Endodermal cell (in vitro differentiated cells): ENCODE measurements around the gene SRD5A3. TPM values are rescaled to one million over a fixed set of nuclear protein-coding genes. Genes with fewer than 3 reads are reported as not detected.

Source experiments
- DNase-seq: peaks from one replicate; pipeline ENCODE4 v3.0.0-alpha.2; 2017
- H3K27ac ChIP-seq: 2 replicates; pipeline ENCODE4 v1.5.1; 2013; ENCODE audit warnings: mild to moderate bottlenecking, low read depth, low read length, moderate library complexity
- H3K27me3 ChIP-seq: 2 replicates; pipeline ENCODE4 v1.6.1; 2013; ENCODE audit warnings: mild to moderate bottlenecking, low read length, moderate library complexity; ENCODE audit not compliant: insufficient read depth, control insufficient read depth, poor library complexity, severe bottlenecking
- H3K36me3 ChIP-seq: 2 replicates; pipeline ENCODE4 v1.7.0; 2013; ENCODE audit warnings: mild to moderate bottlenecking, low read length, moderate library complexity; ENCODE audit not compliant: control insufficient read depth, insufficient read depth
- H3K4me1 ChIP-seq: one replicate; pipeline ENCODE4 v1.7.0; 2013; ENCODE audit warnings: low read length; ENCODE audit not compliant: control insufficient read depth, insufficient read depth
- H3K4me3 ChIP-seq: 2 replicates; pipeline ENCODE4 v1.5.1; 2013; ENCODE audit warnings: mild to moderate bottlenecking, low read length, moderate library complexity
- H3K9ac ChIP-seq: 2 replicates; pipeline ENCODE4 v1.6.1; 2013; ENCODE audit warnings: mild to moderate bottlenecking, low read length, moderate library complexity; ENCODE audit not compliant: poor library complexity, severe bottlenecking; ENCODE audit errors: extremely low read depth
- H3K9me3 ChIP-seq: 2 replicates; pipeline ENCODE4 v1.6.1; 2013; ENCODE audit warnings: mild to moderate bottlenecking, low read length, moderate library complexity; ENCODE audit not compliant: control insufficient read depth
- H3K27ac Mint-ChIP-seq: 2 replicates; pipeline ENCODE4 v1.8.0; 2020; ENCODE audit warnings: mixed read lengths
- H3K27me3 Mint-ChIP-seq: 2 replicates; pipeline ENCODE4 v1.8.0; 2021; ENCODE audit warnings: mild to moderate bottlenecking, mixed read lengths; ENCODE audit not compliant: insufficient read depth
- H3K36me3 Mint-ChIP-seq: 2 replicates; pipeline ENCODE4 v1.8.0; 2020; ENCODE audit warnings: low read depth, mixed read lengths
- H3K4me1 Mint-ChIP-seq: 2 replicates; pipeline ENCODE4 v1.8.0; 2020; ENCODE audit warnings: mixed read lengths
- H3K4me3 Mint-ChIP-seq: 2 replicates; pipeline ENCODE4 v1.8.0; 2020; ENCODE audit warnings: mild to moderate bottlenecking, moderate library complexity, mixed read lengths
- H3K9me3 Mint-ChIP-seq: 2 replicates; pipeline ENCODE4 v1.8.0; 2020; ENCODE audit warnings: mild to moderate bottlenecking, mixed read lengths
- WGBS, 2 experiments: methylation state at CpG; one replicate each; pipeline versions ENCODE4 v1.1.5 to v1.1.7; 2013; ENCODE audit warnings: missing lambda C conversion rate in 2 of 2, mixed read lengths in 1 of 2; ENCODE audit not compliant: insufficient coverage in 1 of 2, insufficient read length in 1 of 2; 5-methylcytosine and 5-hydroxymethylcytosine counted together
- long read RNA-seq, 4 experiments: library from polyadenylated mRNA in 2 of 4; library from RNA in 1 of 4; library from capped mRNA in 1 of 4; stranded (forward) in 3 of 4; unstranded in 1 of 4; transcript quantifications; one replicate each; pipeline ENCODE4 v2.0.0, GENCODE V29; 2020 to 2021; ENCODE audit warnings: inconsistent platforms in 1 of 4
- polyA plus RNA-seq, 2 experiments: library from polyadenylated mRNA; stranded (reverse); fragments of 50-300 nt; gene quantifications; one replicate each; pipeline ENCODE4 v1.2.3, GENCODE V29; 2013
- total RNA-seq, 2 donors: library from RNA; stranded (reverse); fragmentation: NEBNext Ultra II Directional in 1 of 2; extraction: Animal tissue kit (Norgen Biotek cat#: 25700) in 1 of 2; gene quantifications; 2 replicates in 1 of 2; 3 replicates in 1 of 2; pipeline ENCODE4 v1.2.1, GENCODE V29; 2021
- TF ChIP-seq, protein P1 (sequence below): fragments of 200-600 bp; sonication (generic); conservative IDR thresholded peaks from 2 replicates; pipeline ENCODE4 v1.5.0; 2021; ENCODE audit warnings: antibody characterized with exemption, mild to moderate bottlenecking

SRD5A3 gene
- total RNA-seq: 10 to 100 TPM; 34.5 to 37.1 TPM
- 26.9 TPM for polyA plus RNA-seq (2013, experiment 1 of 2)
- 23.4 TPM for polyA plus RNA-seq (2013, experiment 2 of 2)
- long read RNA-seq, experiment 1, full-length matches to known transcripts: 15 of 24 reads
- long read RNA-seq, experiment 1, partial matches to known transcripts: 1 of 24 reads
- long read RNA-seq, experiment 1, other reads (novel, unspliced or antisense): 8 of 24 reads
- long read RNA-seq, experiment 2, full-length matches to known transcripts: 74 of 91 reads
- long read RNA-seq, experiment 2, partial matches to known transcripts: 0 of 91 reads
- long read RNA-seq, experiment 2, other reads (novel, unspliced or antisense): 17 of 91 reads
- long read RNA-seq, experiment 3, full-length matches to known transcripts: 120 of 142 reads
- long read RNA-seq, experiment 3, partial matches to known transcripts: 1 of 142 reads
- long read RNA-seq, experiment 3, other reads (novel, unspliced or antisense): 21 of 142 reads
- long read RNA-seq, experiment 4, full-length matches to known transcripts: 17 of 30 reads
- long read RNA-seq, experiment 4, partial matches to known transcripts: 5 of 30 reads
- long read RNA-seq, experiment 4, other reads (novel, unspliced or antisense): 8 of 30 reads

DNA sequence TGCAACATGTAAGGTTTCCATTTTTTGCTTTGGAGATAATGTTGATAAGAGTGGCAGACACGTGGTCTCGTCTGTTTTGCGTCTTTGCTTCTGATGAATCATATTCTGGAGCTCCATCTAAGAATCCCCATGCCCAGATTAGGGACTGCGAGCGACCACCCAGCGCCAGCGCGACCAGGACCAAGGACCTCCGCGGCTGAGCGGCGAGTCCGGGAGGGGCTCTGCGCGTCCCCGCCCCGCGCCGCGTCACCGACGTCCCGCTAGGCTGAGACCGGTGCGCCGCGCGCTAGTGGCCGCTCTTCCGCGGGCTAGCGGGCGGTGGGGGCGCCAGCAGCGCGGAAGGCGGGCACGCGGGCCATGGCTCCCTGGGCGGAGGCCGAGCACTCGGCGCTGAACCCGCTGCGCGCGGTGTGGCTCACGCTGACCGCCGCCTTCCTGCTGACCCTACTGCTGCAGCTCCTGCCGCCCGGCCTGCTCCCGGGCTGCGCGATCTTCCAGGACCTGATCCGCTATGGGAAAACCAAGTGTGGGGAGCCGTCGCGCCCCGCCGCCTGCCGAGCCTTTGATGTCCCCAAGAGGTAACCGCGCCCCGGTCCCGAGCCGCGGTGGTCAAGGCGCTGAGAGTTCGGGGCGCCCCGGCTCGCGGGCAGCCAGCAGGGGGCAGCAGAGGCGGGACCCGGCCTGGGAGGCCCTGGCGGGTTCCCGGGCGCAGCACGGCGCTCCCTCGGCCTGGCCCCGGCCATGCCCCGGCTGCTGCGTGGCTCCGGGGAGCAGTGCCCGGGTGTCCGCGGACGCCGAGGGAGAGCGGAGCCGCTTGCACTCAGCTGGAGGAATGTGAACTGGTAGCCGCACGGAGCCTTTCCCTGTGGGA, at the start of gene SRD5A3:
SRD5A3 (plus strand) TSS at position 263 of the 871 bp plus-strand sequence; CDS start at position 358, 95 bp downstream.
- Mint-ChIP-seq H3K4me1 (peaks cover 15% of the 10 kb centered on the region), H3K4me3 (peak within 1 kb of the TSS; percentile 73), H3K9me3 (no peaks in the 10 kb centered on the region), H3K27me3 (no peaks in the 10 kb centered on the region), H3K36me3 (no peaks in the 10 kb centered on the region), H3K27ac (peak within 1 kb of the TSS; percentile 95)
- no peaks in the 10 kb centered on the region for H3K27me3 ChIP-seq
- peaks cover 4% of the 10 kb centered on the region for H3K4me1 ChIP-seq
- H3K4me3 ChIP-seq: peak within 1 kb of the TSS; percentile 84
- 0 to 1% methylated on average over 43 to 95 of the region's 95 CpGs for WGBS, 2 experiments
- no peaks in the 10 kb centered on the region for H3K9me3 ChIP-seq
- peak within 1 kb of the TSS; percentile 66 for H3K9ac ChIP-seq
- H3K27ac ChIP-seq: peak within 1 kb of the TSS; percentile 79
- peak; percentile 95 for DNase-seq
- H3K36me3 ChIP-seq: no peaks in the 10 kb centered on the region
- TF ChIP-seq, protein P1, sequence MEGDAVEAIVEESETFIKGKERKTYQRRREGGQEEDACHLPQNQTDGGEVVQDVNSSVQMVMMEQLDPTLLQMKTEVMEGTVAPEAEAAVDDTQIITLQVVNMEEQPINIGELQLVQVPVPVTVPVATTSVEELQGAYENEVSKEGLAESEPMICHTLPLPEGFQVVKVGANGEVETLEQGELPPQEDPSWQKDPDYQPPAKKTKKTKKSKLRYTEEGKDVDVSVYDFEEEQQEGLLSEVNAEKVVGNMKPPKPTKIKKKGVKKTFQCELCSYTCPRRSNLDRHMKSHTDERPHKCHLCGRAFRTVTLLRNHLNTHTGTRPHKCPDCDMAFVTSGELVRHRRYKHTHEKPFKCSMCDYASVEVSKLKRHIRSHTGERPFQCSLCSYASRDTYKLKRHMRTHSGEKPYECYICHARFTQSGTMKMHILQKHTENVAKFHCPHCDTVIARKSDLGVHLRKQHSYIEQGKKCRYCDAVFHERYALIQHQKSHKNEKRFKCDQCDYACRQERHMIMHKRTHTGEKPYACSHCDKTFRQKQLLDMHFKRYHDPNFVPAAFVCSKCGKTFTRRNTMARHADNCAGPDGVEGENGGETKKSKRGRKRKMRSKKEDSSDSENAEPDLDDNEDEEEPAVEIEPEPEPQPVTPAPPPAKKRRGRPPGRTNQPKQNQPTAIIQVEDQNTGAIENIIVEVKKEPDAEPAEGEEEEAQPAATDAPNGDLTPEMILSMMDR: peak; percentile 98

DNA sequence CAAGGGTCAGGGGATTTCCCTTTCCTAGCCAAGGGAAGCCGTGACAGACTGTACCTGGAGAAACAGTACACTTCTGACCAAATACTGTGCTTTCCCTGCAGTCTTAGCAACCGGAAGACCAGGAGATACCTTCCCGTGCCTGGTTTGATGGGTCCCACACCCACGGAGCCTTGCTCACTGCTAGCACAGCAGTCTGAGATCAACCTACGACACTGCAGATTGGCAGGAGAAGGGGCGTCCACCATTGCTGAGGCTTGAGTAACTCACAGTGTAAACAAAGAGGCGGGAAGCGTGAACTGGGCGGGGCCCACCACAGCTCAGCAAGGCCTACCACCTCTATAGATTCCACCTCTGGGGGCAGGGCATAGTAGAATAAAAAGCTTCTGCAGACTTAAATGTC, 48.7 kb upstream of the SRD5A3 start:
- TF ChIP-seq, protein P1: no peak
- Mint-ChIP-seq H3K27me3 (peaks cover 2% of the 10 kb centered on the region), H3K4me3 (no peak overlapping the region), H3K36me3 (no peaks in the 10 kb centered on the region), H3K27ac (no peak overlapping the region), H3K4me1 (no peaks in the 10 kb centered on the region), H3K9me3 (peaks cover 31% of the 10 kb centered on the region)
- Histone ChIP-seq H3K4me3 (no peak overlapping the region), H3K9me3 (peaks cover 7% of the 10 kb centered on the region), H3K27ac (no peak overlapping the region), H3K36me3 (no peaks in the 10 kb centered on the region), H3K27me3 (no peaks in the 10 kb centered on the region), H3K9ac (no peak overlapping the region), H3K4me1 (no peaks in the 10 kb centered on the region)
- no peak for DNase-seq
- 92 to 100% methylated on average over 2 to 9 of the region's 9 CpGs for WGBS, 2 experiments

DNA sequence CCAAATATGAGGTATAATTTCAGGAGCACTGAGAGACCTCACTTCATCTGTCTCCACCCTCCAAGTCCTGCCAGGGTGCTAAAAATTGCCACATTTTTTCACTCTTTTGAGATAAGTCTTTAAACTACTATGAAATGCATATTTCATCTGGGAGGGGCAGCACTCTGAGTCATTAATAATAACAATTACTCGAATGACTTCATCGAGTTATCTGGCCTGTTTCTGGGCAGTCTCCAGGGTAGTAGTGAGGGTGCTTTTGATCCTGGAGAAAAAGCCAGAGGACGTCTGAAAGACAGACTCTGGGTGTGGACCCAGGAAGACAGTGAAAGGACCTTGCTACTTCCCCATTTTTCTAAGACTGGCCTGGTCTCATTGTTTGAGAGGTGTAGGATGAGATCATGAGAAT, 42.3 kb upstream of the SRD5A3 start:
- Mint-ChIP-seq H3K4me3 (no peak overlapping the region), H3K9me3 (peaks cover 17% of the 10 kb centered on the region), H3K36me3 (no peaks in the 10 kb centered on the region), H3K4me1 (no peaks in the 10 kb centered on the region), H3K27me3 (peaks cover 2% of the 10 kb centered on the region), H3K27ac (no peak overlapping the region)
- Histone ChIP-seq H3K36me3 (no peaks in the 10 kb centered on the region), H3K27me3 (no peaks in the 10 kb centered on the region), H3K4me1 (no peaks in the 10 kb centered on the region), H3K4me3 (no peak overlapping the region), H3K9ac (no peak overlapping the region), H3K27ac (no peak overlapping the region), H3K9me3 (no peaks in the 10 kb centered on the region)
- WGBS, 2 experiments: 78 to 100% methylated on average over 1 to 3 of the region's 3 CpGs
- DNase-seq: no peak
- TF ChIP-seq, protein P1: no peak
